OCI-LY1 (cell line): ENCODE measurements around the gene MACROD2.

ENCODE experiments used
- EZH2 ChIP-seq: fragments of 200-600 bp; sonication (generic), shearing (Covaris generic); IDR thresholded peaks from 2 replicates; pipeline ENCODE4 v1.8.0; 2017; ENCODE audit warnings: borderline replicate concordance, mixed run types, mild to moderate bottlenecking, antibody characterized with exemption, low read length, moderate library complexity, mixed read lengths
- TF ChIP-seq, protein P1 (sequence below): fragments of 200-600 bp; sonication (generic), shearing (Covaris generic); IDR thresholded peaks from 2 replicates; pipeline ENCODE4 v1.5.1; 2017; ENCODE audit warnings: mild to moderate bottlenecking, antibody characterized with exemption, low read length, moderate library complexity, mixed read lengths

DNA sequence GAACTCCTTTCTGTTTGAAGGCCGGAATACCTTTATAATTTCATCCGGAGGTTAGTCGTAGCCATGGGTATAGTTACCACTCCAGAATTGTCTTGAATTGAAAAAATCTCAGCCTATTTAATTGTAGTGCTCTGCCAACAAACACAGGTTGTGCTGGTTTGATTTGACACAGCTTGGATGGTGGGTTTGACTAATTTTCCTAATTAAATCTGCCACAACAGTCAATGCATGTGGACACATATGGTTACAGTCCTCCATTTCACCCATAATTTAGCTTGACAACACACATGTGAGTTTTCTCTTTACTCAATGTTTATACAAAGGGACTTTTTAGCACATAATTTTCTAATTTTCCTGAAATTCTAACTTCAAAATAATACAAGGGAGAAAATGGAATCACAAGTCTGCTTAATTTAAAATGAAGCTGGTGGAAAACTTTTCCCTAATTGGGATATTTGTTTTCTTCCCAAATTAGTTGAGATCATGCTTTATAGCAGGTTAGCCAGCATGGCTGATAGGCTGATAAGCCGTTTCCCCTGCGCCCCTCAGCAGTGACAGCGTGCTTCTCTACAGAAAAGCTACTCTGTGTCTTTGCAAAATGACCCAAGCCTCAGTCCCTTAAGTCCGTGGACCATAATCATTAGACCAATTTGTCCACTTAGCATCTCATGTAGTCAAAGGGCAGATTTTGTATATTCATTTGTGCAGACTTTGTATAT is 805.5 kb downstream of the MACROD2 start:
- TF ChIP-seq, protein P1, sequence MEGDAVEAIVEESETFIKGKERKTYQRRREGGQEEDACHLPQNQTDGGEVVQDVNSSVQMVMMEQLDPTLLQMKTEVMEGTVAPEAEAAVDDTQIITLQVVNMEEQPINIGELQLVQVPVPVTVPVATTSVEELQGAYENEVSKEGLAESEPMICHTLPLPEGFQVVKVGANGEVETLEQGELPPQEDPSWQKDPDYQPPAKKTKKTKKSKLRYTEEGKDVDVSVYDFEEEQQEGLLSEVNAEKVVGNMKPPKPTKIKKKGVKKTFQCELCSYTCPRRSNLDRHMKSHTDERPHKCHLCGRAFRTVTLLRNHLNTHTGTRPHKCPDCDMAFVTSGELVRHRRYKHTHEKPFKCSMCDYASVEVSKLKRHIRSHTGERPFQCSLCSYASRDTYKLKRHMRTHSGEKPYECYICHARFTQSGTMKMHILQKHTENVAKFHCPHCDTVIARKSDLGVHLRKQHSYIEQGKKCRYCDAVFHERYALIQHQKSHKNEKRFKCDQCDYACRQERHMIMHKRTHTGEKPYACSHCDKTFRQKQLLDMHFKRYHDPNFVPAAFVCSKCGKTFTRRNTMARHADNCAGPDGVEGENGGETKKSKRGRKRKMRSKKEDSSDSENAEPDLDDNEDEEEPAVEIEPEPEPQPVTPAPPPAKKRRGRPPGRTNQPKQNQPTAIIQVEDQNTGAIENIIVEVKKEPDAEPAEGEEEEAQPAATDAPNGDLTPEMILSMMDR, result no peak
- TF ChIP-seq EZH2, result no peak
